Loucy (cell line): Measurements from ENCODE around the gene CRACDL.

Source experiments
- H2AFZ ChIP-seq: fragments of 200-600 bp; sonication (generic); 2 replicates; pipeline ENCODE4 v1.6.0; 2016; ENCODE audit warnings: antibody characterized with exemption, mild to moderate bottlenecking, low read length, moderate library complexity
- H3F3A ChIP-seq: fragments of 200-600 bp; 2 replicates; pipeline ENCODE4 v1.6.0; 2016; ENCODE audit warnings: antibody characterized with exemption, low read depth, mild to moderate bottlenecking
- H3K27me3 ChIP-seq: fragments of 200-600 bp; sonication (generic); 2 replicates; pipeline ENCODE4 v1.6.1; 2014; ENCODE audit warnings: low read length, mild to moderate bottlenecking; ENCODE audit not compliant: insufficient read depth, poor library complexity, severe bottlenecking
- H3K36me3 ChIP-seq: fragments of 200-600 bp; sonication (generic); 2 replicates; pipeline ENCODE4 v1.6.1; 2016; ENCODE audit warnings: low read length; ENCODE audit not compliant: insufficient read depth
- H3K4me1 ChIP-seq: fragments of 200-600 bp; sonication (generic); 2 replicates; pipeline ENCODE4 v1.5.1; 2014; ENCODE audit warnings: low read length, mild to moderate bottlenecking; ENCODE audit not compliant: insufficient read depth, poor library complexity, severe bottlenecking
- H3K4me2 ChIP-seq: fragments of 200-600 bp; sonication (generic); 2 replicates; pipeline ENCODE4 v1.6.0; 2014; ENCODE audit warnings: antibody characterized with exemption, low read length, low read depth, mild to moderate bottlenecking; ENCODE audit not compliant: poor library complexity, severe bottlenecking
- H3K4me3 ChIP-seq: fragments of 200-600 bp; sonication (generic); 2 replicates; pipeline ENCODE4 v1.5.1; 2014; ENCODE audit warnings: low read length, mild to moderate bottlenecking, mixed read lengths; ENCODE audit not compliant: poor library complexity, severe bottlenecking
- H3K79me2 ChIP-seq: fragments of 200-600 bp; sonication (generic); 2 replicates; pipeline ENCODE4 v1.6.1; 2014; ENCODE audit warnings: low read length; ENCODE audit not compliant: insufficient read depth
- H3K9ac ChIP-seq: fragments of 200-600 bp; sonication (generic); 2 replicates; pipeline ENCODE4 v1.6.0; 2014; ENCODE audit warnings: mild to moderate bottlenecking, low read depth, low read length, moderate library complexity; ENCODE audit not compliant: poor library complexity, severe bottlenecking
- H3K9me2 ChIP-seq: fragments of 200-600 bp; sonication (generic); replicated peaks from 2 replicates; pipeline ENCODE4 v1.6.1; 2016; ENCODE audit warnings: low read depth, low read length, mixed read lengths
- H3K9me3 ChIP-seq: fragments of 200-600 bp; sonication (generic); 2 replicates; pipeline ENCODE4 v1.6.1; 2014; ENCODE audit warnings: mild to moderate bottlenecking, antibody characterized with exemption, low read length, low read depth; ENCODE audit not compliant: insufficient read depth
- H4K20me1 ChIP-seq: fragments of 200-600 bp; sonication (generic); 2 replicates; pipeline ENCODE4 v1.6.0; 2014; ENCODE audit warnings: antibody characterized with exemption, low read length, mild to moderate bottlenecking; ENCODE audit not compliant: insufficient read depth, poor library complexity, severe bottlenecking
- CTCF ChIP-seq: fragments of 200-600 bp; sonication (generic); conservative IDR thresholded peaks from 2 replicates; pipeline ENCODE4 v1.5.1; 2014; ENCODE audit warnings: mild to moderate bottlenecking, antibody characterized with exemption, low read length
- EZH2phosphoT487 ChIP-seq: fragments of 200-600 bp; IDR thresholded peaks from 2 replicates; pipeline ENCODE4 v1.6.1; 2018; ENCODE audit warnings: antibody characterized with exemption, mild to moderate bottlenecking, moderate library complexity, borderline replicate concordance

CRACDL gene

DNA sequence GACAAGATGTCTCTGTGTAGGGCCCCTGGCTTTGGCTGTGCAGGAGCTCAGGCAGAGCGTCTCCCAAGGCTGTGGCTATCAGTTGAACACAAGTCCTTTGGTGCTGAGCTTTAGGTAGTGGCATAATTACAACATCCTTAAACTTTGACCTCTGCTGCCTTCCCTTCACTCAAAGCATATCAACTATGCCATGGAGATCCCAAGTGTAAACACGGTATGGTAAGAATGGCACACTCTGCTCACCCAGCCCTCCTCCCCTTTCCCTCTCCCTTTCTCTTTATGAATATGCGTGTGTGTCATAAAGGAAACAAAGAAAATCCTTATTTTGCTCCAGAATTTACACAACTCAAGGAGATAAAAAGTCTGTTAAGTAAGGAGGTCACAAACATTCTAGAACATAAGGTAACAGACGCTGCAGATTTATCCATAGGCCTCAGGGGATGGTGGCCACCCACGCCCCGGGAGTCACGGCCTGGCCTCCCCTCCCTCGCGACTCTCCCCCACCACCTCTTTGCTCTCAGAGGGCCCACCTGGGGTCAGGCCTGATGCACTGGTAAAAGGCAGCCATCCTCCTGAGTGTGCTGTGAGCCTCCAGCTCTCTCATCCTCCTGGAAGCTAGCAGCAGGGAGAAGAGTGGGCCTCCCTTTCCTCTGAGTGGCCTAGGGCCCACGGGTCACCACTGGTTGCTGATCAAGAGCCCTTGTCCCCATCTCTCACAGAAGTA lies 67.3 kb downstream of the CRACDL start:
- Histone ChIP-seq H3K27me3 (no peaks in the 10 kb centered on the region), H2AFZ (no peak overlapping the region), H3K9me3 (no peaks in the 10 kb centered on the region), H3K79me2 (no peaks in the 10 kb centered on the region), H4K20me1 (no peaks in the 10 kb centered on the region), H3K4me3 (no peak overlapping the region), H3F3A (no peaks in the 10 kb centered on the region), H3K36me3 (no peaks in the 10 kb centered on the region), H3K4me1 (no peaks in the 10 kb centered on the region), H3K4me2 (no peak overlapping the region), H3K9ac (no peak overlapping the region), H3K9me2 (no peaks in the 10 kb centered on the region)
- TF ChIP-seq CTCF (no peak), EZH2phosphoT487 (no peak)

- no peak overlapping the region for H3K4me2 ChIP-seq
- no peaks in the 10 kb centered on the region for H3K79me2 ChIP-seq
- H2AFZ ChIP-seq: no peak overlapping the region
- TF ChIP-seq EZH2phosphoT487: no peak
- no peak for TF ChIP-seq CTCF
- H3K9me2 ChIP-seq: no peaks in the 10 kb centered on the region
- H4K20me1 ChIP-seq: no peaks in the 10 kb centered on the region
- H3K9me3 ChIP-seq: no peaks in the 10 kb centered on the region
- no peak overlapping the region for H3K9ac ChIP-seq
- H3F3A ChIP-seq: no peaks in the 10 kb centered on the region
- H3K4me1 ChIP-seq: no peaks in the 10 kb centered on the region
- H3K27me3 ChIP-seq: no peaks in the 10 kb centered on the region
- no peak overlapping the region for H3K4me3 ChIP-seq
- H3K36me3 ChIP-seq: no peaks in the 10 kb centered on the region
Measured at GRCh38 chr2:98867539-98868309, 68.3 kb downstream of the CRACDL start.

DNA sequence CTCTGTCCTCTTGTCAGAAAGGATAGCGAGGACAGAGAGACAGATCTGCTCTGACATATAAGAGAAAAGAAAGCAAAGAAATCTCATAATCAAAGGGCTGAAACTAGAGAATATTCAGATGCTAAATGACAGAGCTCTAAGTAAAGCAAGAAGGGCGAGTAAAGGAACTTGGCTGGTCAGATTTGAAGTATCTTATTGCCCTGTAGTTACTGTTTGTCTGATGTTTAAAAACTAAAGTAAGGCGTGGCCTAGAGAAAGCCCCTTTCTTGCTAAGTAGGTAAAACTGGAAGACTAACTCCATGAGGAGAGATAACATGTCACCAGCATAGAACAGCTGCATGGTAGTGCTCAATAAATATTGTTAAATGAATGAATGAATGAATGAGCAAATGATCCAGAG lies 70.0 kb downstream of the CRACDL start:
- Histone ChIP-seq H4K20me1 (no peaks in the 10 kb centered on the region), H3K4me2 (no peak overlapping the region), H3K4me1 (no peaks in the 10 kb centered on the region), H3K9me3 (no peaks in the 10 kb centered on the region), H3K79me2 (no peaks in the 10 kb centered on the region), H3K36me3 (no peaks in the 10 kb centered on the region), H3K9ac (no peak overlapping the region), H2AFZ (no peak overlapping the region), H3F3A (no peaks in the 10 kb centered on the region), H3K9me2 (no peaks in the 10 kb centered on the region), H3K27me3 (no peaks in the 10 kb centered on the region), H3K4me3 (no peak overlapping the region)
- TF ChIP-seq CTCF (no peak), EZH2phosphoT487 (no peak)
